NCI-H2107 treated with DMSO at 0.1 percent for 48 hours (cell line): ENCODE data around the gene LGR6.
A peak's percentile ranks its signal among the peaks of the same experiment; 100 is the strongest.
"Not testable (repeated sequence)": the region's sequence is repeated elsewhere in the genome, so short reads cannot be mapped to it uniquely, and the experiment has no call there.

ENCODE experiments used
- DNase-seq: peaks from one replicate; lab custom pipeline; 2025; ENCODE audit not compliant: unreplicated experiment; lab: John Stamatoyannopoulos, UW

The LGR6 gene

GRCh38 chr1:202193614-202194327 lies at the start of gene LGR6:
Gene LGR6 (plus strand): TSS chr1:202193799. CDS start chr1:202193990, 191 bp downstream.
- DNase-seq, result no peak

- DNase-seq, result no peak
Observed at GRCh38 chr1:202144402-202145067, 49.1 kb upstream of the LGR6 start, which contains the start of gene ARL8A. Gene ARL8A (minus strand): TSS chr1:202144737. CDS start chr1:202144572, 165 bp downstream.

- no peak for DNase-seq
Observed at GRCh38 chr1:202145068-202145743, 48.4 kb upstream of the LGR6 start.

GRCh38 chr1:202145744-202146140 lies 47.9 kb upstream of the LGR6 start:
- DNase-seq, result not testable (repeated sequence)

- no peak for DNase-seq
Observed at GRCh38 chr1:202146279-202146678, 47.3 kb upstream of the LGR6 start.

GRCh38 chr1:202146993-202147392 lies 46.6 kb upstream of the LGR6 start:
- no peak for DNase-seq

GRCh38 chr1:202148391-202148790 lies 45.2 kb upstream of the LGR6 start:
- DNase-seq, result no peak

- no peak for DNase-seq
Observed at GRCh38 chr1:202149566-202149965, 44.0 kb upstream of the LGR6 start.

GRCh38 chr1:202150187-202150586 lies 43.4 kb upstream of the LGR6 start:
- no peak for DNase-seq

- DNase-seq, result no peak
Observed at GRCh38 chr1:202150602-202151001, 43.0 kb upstream of the LGR6 start.

GRCh38 chr1:202151045-202151444 lies 42.6 kb upstream of the LGR6 start:
- DNase-seq, result no peak

- DNase-seq, result no peak
Observed at GRCh38 chr1:202152399-202152798, 41.2 kb upstream of the LGR6 start.

- no peak for DNase-seq
Observed at GRCh38 chr1:202153284-202153683, 40.3 kb upstream of the LGR6 start.

GRCh38 chr1:202154148-202154765 lies 39.3 kb upstream of the LGR6 start:
- no peak for DNase-seq

- DNase-seq, result peak; percentile 91
Observed at GRCh38 chr1:202154766-202155477, 38.7 kb upstream of the LGR6 start.

GRCh38 chr1:202155478-202156021 lies 38.0 kb upstream of the LGR6 start:
- no peak for DNase-seq

- DNase-seq, result no peak
Observed at GRCh38 chr1:202156590-202156989, 37.0 kb upstream of the LGR6 start.

- no peak for DNase-seq
Observed at GRCh38 chr1:202157945-202158344, 35.7 kb upstream of the LGR6 start.

- DNase-seq, result no peak
Observed at GRCh38 chr1:202158810-202159533, 34.6 kb upstream of the LGR6 start.
